Skin epidermis (tissue), 12 donors: ENCODE results near the gene PPM1F.
"Not testable (repeated sequence)": the region's sequence is repeated elsewhere in the genome, so short reads cannot be mapped to it uniquely, and the experiment has no call there.

Experiments used
- H3K27ac ChIP-seq, 21 experiments: fragments of 200-600 bp; sonication (generic) in 11 of 21; one replicate each; pipeline ENCODE4 v1.5.0; 2020; ENCODE audit warnings: mild to moderate bottlenecking in 3 of 21, inconsistent platforms in 2 of 21, moderate library complexity in 2 of 21
- H3K4me3 ChIP-seq, 7 experiments: fragments of 200-600 bp; sonication (generic) in 2 of 7; one replicate each; pipeline ENCODE4 v1.5.0; 2020; ENCODE audit warnings: inconsistent platforms in 2 of 7, mild to moderate bottlenecking in 2 of 7, moderate library complexity in 1 of 7

PPM1F gene

GRCh38 chr22:21926728-21927127 lies 25.9 kb downstream of the PPM1F start:
- Histone ChIP-seq H3K27ac (no peak overlapping the region), H3K4me3 (no peak overlapping the region)

GRCh38 chr22:21923163-21923561 lies 29.5 kb downstream of the PPM1F start:
- Histone ChIP-seq H3K4me3 (no peak overlapping the region), H3K27ac (no peak overlapping the region)

GRCh38 chr22:21922370-21923162 lies 30.1 kb downstream of the PPM1F start:
- Histone ChIP-seq H3K27ac (no peak overlapping the region), H3K4me3 (no peak overlapping the region)

GRCh38 chr22:21921729-21922128 lies 30.9 kb downstream of the PPM1F start:
- no peak overlapping the region for H3K4me3 ChIP-seq
- H3K27ac ChIP-seq, result no peak overlapping the region

- Histone ChIP-seq H3K27ac (no peak overlapping the region), H3K4me3 (no peak overlapping the region)
Observed at GRCh38 chr22:21921184-21921721, 31.4 kb downstream of the PPM1F start.

- no peak overlapping the region for H3K4me3 ChIP-seq
- H3K27ac ChIP-seq, result no peak overlapping the region
Observed at GRCh38 chr22:21920341-21921183, 32.1 kb downstream of the PPM1F start.

GRCh38 chr22:21919526-21920307 lies 32.9 kb downstream of the PPM1F start:
- H3K27ac ChIP-seq, result peak overlapping the region in 2 of 21 experiments; percentile 29 to 37
- H3K4me3 ChIP-seq, result no peak overlapping the region

GRCh38 chr22:21918466-21919185 lies 34.0 kb downstream of the PPM1F start:
- no peak overlapping the region for H3K27ac ChIP-seq
- H3K4me3 ChIP-seq, result no peak overlapping the region

GRCh38 chr22:21917959-21918261 lies 34.7 kb downstream of the PPM1F start:
- no peak overlapping the region for H3K27ac ChIP-seq

GRCh38 chr22:21917181-21917958 lies 35.3 kb downstream of the PPM1F start:
- Histone ChIP-seq H3K4me3 (no peak overlapping the region), H3K27ac (no peak overlapping the region)

More at GRCh38 chr22:21917959-21918261, 34.7 kb downstream of the PPM1F start:
- no peak overlapping the region for H3K4me3 ChIP-seq

- no peak overlapping the region for H3K4me3 ChIP-seq
- H3K27ac ChIP-seq, result no peak overlapping the region
Observed at GRCh38 chr22:21916309-21916918, 36.2 kb downstream of the PPM1F start.

GRCh38 chr22:21915624-21916308 lies 36.9 kb downstream of the PPM1F start:
- Histone ChIP-seq H3K4me3 (no peak overlapping the region), H3K27ac (no peak overlapping the region)

- not testable (repeated sequence) for H3K4me3 ChIP-seq, H3K27ac ChIP-seq
Observed at GRCh38 chr22:21914033-21914642, 38.5 kb downstream of the PPM1F start.

- H3K4me3 ChIP-seq, H3K27ac ChIP-seq: not testable (repeated sequence)
Observed at GRCh38 chr22:21910367-21910766, 42.3 kb downstream of the PPM1F start.

GRCh38 chr22:21909871-21910270 lies 42.8 kb downstream of the PPM1F start:
- Histone ChIP-seq H3K27ac (no peak overlapping the region), H3K4me3 (no peak overlapping the region)

- H3K4me3 ChIP-seq, result no peak overlapping the region
- H3K27ac ChIP-seq, result no peak overlapping the region
Observed at GRCh38 chr22:21907638-21908522, 44.8 kb downstream of the PPM1F start.
